Erythroblast (primary cell): ENCODE measurements around the gene ADH1B.

ENCODE experiments used
- GATA1 ChIP-seq: IDR thresholded peaks from 2 replicates; pipeline ENCODE4 v1.6.1; 2011; ENCODE audit warnings: low read depth, mild to moderate bottlenecking, control low read depth, low read length, moderate library complexity
- POLR2A ChIP-seq: IDR thresholded peaks from 2 replicates; pipeline ENCODE4 v1.6.1; 2011; ENCODE audit warnings: mild to moderate bottlenecking, low read length

GRCh38 chr4:99351487-99351886 lies 30.3 kb upstream of the ADH1B start:
- TF ChIP-seq POLR2A = no peak
- no peak for TF ChIP-seq GATA1
